Measurements from ENCODE around the gene ENTREP1. TPM values are rescaled to one million over a fixed set of nuclear protein-coding genes. Genes with fewer than 3 reads are reported as not detected.

The ENTREP1 gene
- total and polyA plus RNA-seq, 4 donors, result 0.07 to 0.33 (median 0.12) TPM

- no peak overlapping the region for H3K9ac ChIP-seq (ENCODE audit: low read depth in 1 of 2, low read length in 2 of 2)
- no peaks in the 10 kb centered on the region for H3K4me1 ChIP-seq (ENCODE audit: control insufficient read depth in 4 of 4, insufficient read depth in 4 of 4, low read length in 3 of 4)
- no peaks in the 10 kb centered on the region for H3K9me3 ChIP-seq (ENCODE audit: control insufficient read depth in 4 of 4, low read length in 3 of 4)
- no peak overlapping the region for H3K27ac ChIP-seq (ENCODE audit: low read depth in 1 of 2, low read length in 2 of 2)
- 64% methylated on average over 3 of the region's 3 CpGs for WGBS
- no peaks in the 10 kb centered on the region for H3K36me3 ChIP-seq (ENCODE audit: control insufficient read depth in 4 of 4, insufficient read depth in 3 of 4, low read depth in 1 of 4, low read length in 3 of 4)
- TF ChIP-seq MAX (IDR thresholded peaks at IDR 0.05) (no peak), RXRA (IDR thresholded peaks at IDR 0.05) (no peak), JUND (IDR thresholded peaks at IDR 0.05) (no peak), HNF4A (conservative IDR thresholded peaks at IDR 0.05) (no peak), HNF4G (IDR thresholded peaks at IDR 0.05) (no peak), RAD21 (IDR thresholded peaks at IDR 0.05) (no peak), REST (IDR thresholded peaks at IDR 0.05) (no peak), ATF3 (IDR thresholded peaks at IDR 0.05) (no peak), SP1 (IDR thresholded peaks at IDR 0.05) (no peak), EGR1 (IDR thresholded peaks at IDR 0.05; ENCODE audit: low read depth in 2 of 2) (no peak), ZBTB33 (IDR thresholded peaks at IDR 0.05) (no peak), NR2F2 (IDR thresholded peaks at IDR 0.05) (no peak), CTCF (IDR thresholded peaks at IDR 0.05; ENCODE audit: low read depth, low read length, missing input control) (no peak), FOXA1 (IDR thresholded peaks at IDR 0.05) (no peak), TAF1 (conservative IDR thresholded peaks at IDR 0.05) (no peak), GABPA (IDR thresholded peaks at IDR 0.05 in 1 of 2, conservative IDR thresholded peaks at IDR 0.05 in 1 of 2) (no peak), YY1 (IDR thresholded peaks at IDR 0.05) (no peak), FOXA2 (IDR thresholded peaks at IDR 0.05) (no peak)
- no peak overlapping the region for H3K4me3 ChIP-seq (ENCODE audit: low read depth in 1 of 3, low read length in 3 of 3)
- no peaks in the 10 kb centered on the region for H3K27me3 ChIP-seq (ENCODE audit: control insufficient read depth in 4 of 4, insufficient read depth in 4 of 4, low read length in 3 of 4)
- no peak for DNase-seq (ENCODE audit: low spot score)
Measured at GRCh38 chr9:69357030-69357775, 32.2 kb downstream of the ENTREP1 start.
